Osteoblast (primary cell): ENCODE data around the gene SERPINB4. TPM values are rescaled to one million over a fixed set of nuclear protein-coding genes. Genes with fewer than 3 reads are reported as not detected.
"Not testable (repeated sequence)": the region's sequence is repeated elsewhere in the genome, so short reads cannot be mapped to it uniquely, and the experiment has no call there.

Experiments used
- DNase-seq: peaks from one replicate; pipeline ENCODE4 v3.0.0; 2011; ENCODE audit warnings: low spot score, mixed read lengths; ENCODE audit not compliant: insufficient read length; ENCODE audit errors: missing footprints
- H2AFZ ChIP-seq: 2 replicates; pipeline ENCODE4 v1.6.0; 2011; ENCODE audit warnings: mild to moderate bottlenecking, low read length
- H3K27ac ChIP-seq: 2 replicates; pipeline ENCODE4 v1.5.1; 2011; ENCODE audit warnings: mild to moderate bottlenecking, low read depth, low read length, moderate library complexity
- H3K27me3 ChIP-seq: 2 replicates; pipeline ENCODE4 v1.6.0; 2012; ENCODE audit warnings: mild to moderate bottlenecking, control low read depth, inconsistent platforms, low read length, moderate library complexity; ENCODE audit not compliant: insufficient read depth
- H3K36me3 ChIP-seq: 2 replicates; pipeline ENCODE4 v1.5.1; 2011; ENCODE audit warnings: mild to moderate bottlenecking, low read length, control low read depth, moderate library complexity; ENCODE audit not compliant: insufficient read depth
- H3K4me1 ChIP-seq: 2 replicates; pipeline ENCODE4 v1.5.1; 2011; ENCODE audit warnings: mild to moderate bottlenecking, low read length, control low read depth, moderate library complexity; ENCODE audit not compliant: insufficient read depth
- H3K4me2 ChIP-seq: 2 replicates; pipeline ENCODE4 v1.6.0; 2011; ENCODE audit warnings: mild to moderate bottlenecking, low read length; ENCODE audit not compliant: insufficient read depth
- H3K4me3 ChIP-seq: fragments of 200-600 bp; sonication (generic); 3 replicates; pipeline ENCODE4 v1.5.1; 2012; ENCODE audit warnings: mild to moderate bottlenecking, low read length, inconsistent platforms; ENCODE audit not compliant: insufficient read depth
- H3K79me2 ChIP-seq: 2 replicates; pipeline ENCODE4 v1.6.0; 2012; ENCODE audit warnings: mild to moderate bottlenecking, low read length, control low read depth, inconsistent platforms; ENCODE audit not compliant: insufficient read depth
- H3K9me3 ChIP-seq: 2 replicates; pipeline ENCODE4 v1.5.1; 2011; ENCODE audit warnings: low read depth, low read length, control low read depth
- H4K20me1 ChIP-seq: 2 replicates; pipeline ENCODE4 v1.6.0; 2012; ENCODE audit warnings: mild to moderate bottlenecking, low read length, control low read depth; ENCODE audit not compliant: insufficient read depth
- total RNA-seq: library from RNA; depleted of rRNA; stranded (reverse); fragments of >200 nt; gene quantifications from 2 replicates; pipeline ENCODE4 v1.2.3, GENCODE V29; 2012
- TF ChIP-seq, protein P1 (sequence below): IDR thresholded peaks from 2 replicates; pipeline ENCODE4 v1.5.1; 2011; ENCODE audit warnings: mild to moderate bottlenecking, low read depth, low read length, moderate library complexity; ENCODE audit errors: extremely low read depth

Gene SERPINB4
- total RNA-seq, 1 donor, result not detected

GRCh38 chr18:63677500-63678225, 33.6 kb upstream of the SERPINB4 start:
- peaks cover 3% of the 10 kb centered on the region for H3K4me1 ChIP-seq
- peaks cover 5% of the 10 kb centered on the region for H3K27me3 ChIP-seq
- H4K20me1 ChIP-seq, result no peaks in the 10 kb centered on the region
- no peak overlapping the region for H3K4me3 ChIP-seq
- H2AFZ ChIP-seq, result no peak overlapping the region
- H3K36me3 ChIP-seq, result no peaks in the 10 kb centered on the region
- no peak overlapping the region for H3K27ac ChIP-seq
- no peaks in the 10 kb centered on the region for H3K79me2 ChIP-seq
- no peaks in the 10 kb centered on the region for H3K9me3 ChIP-seq
- no peak overlapping the region for H3K4me2 ChIP-seq
- DNase-seq, result no peak
- TF ChIP-seq, protein P1, sequence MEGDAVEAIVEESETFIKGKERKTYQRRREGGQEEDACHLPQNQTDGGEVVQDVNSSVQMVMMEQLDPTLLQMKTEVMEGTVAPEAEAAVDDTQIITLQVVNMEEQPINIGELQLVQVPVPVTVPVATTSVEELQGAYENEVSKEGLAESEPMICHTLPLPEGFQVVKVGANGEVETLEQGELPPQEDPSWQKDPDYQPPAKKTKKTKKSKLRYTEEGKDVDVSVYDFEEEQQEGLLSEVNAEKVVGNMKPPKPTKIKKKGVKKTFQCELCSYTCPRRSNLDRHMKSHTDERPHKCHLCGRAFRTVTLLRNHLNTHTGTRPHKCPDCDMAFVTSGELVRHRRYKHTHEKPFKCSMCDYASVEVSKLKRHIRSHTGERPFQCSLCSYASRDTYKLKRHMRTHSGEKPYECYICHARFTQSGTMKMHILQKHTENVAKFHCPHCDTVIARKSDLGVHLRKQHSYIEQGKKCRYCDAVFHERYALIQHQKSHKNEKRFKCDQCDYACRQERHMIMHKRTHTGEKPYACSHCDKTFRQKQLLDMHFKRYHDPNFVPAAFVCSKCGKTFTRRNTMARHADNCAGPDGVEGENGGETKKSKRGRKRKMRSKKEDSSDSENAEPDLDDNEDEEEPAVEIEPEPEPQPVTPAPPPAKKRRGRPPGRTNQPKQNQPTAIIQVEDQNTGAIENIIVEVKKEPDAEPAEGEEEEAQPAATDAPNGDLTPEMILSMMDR, result no peak

DNA sequence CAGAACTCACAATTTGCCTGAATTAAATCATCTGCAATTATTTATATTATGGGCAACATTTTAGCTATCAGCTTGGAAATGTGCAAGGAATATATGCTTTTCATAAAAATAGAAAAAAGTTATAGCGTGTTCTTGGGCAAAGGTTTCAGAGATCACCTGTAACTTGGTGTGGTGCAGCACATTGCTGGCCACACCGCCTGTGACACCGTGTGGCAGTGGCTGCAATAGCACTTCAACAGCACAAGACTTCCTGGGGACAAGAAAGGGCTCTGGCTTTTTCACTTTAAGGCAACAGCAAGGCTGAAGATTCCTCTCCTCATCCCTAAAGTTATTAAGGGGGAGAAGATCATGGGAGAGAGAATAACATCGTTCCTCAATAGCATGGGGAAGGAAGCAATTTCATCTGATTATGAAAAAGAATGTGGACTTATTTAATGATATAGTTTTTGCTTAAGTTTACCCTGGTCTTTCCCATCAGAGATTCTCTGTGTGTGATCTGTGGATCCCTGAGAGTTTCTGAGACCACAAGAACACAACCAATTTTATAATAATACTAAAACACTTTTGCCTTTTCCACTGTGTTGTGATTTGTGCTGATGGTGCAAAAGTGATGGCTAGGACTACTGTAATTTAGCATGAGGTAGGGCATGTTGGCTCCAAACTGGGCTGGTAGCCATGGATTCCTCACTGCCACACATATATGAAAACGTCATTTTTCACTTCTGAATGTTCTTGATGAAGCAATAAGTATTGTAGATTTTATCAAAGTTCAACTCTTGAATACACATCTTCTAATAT, 32.7 kb upstream of the SERPINB4 start:
- H3K79me2 ChIP-seq, result no peaks in the 10 kb centered on the region
- peaks cover 3% of the 10 kb centered on the region for H3K4me1 ChIP-seq
- no peaks in the 10 kb centered on the region for H3K36me3 ChIP-seq
- no peak overlapping the region for H3K27ac ChIP-seq
- H3K4me3 ChIP-seq, result no peak overlapping the region
- peaks cover 5% of the 10 kb centered on the region for H3K27me3 ChIP-seq
- H3K4me2 ChIP-seq, result no peak overlapping the region
- no peak overlapping the region for H2AFZ ChIP-seq
- H3K9me3 ChIP-seq, result no peaks in the 10 kb centered on the region
- TF ChIP-seq, protein P1, result no peak
- H4K20me1 ChIP-seq, result no peaks in the 10 kb centered on the region
- no peak for DNase-seq

GRCh38 chr18:63664571-63664970, 20.5 kb upstream of the SERPINB4 start:
- H3K79me2 ChIP-seq, result no peaks in the 10 kb centered on the region
- no peak overlapping the region for H3K4me3 ChIP-seq
- H2AFZ ChIP-seq, result no peak overlapping the region
- TF ChIP-seq, protein P1, result no peak
- H3K4me2 ChIP-seq, result no peak overlapping the region
- DNase-seq, result no peak
- H3K27ac ChIP-seq, result no peak overlapping the region
- no peaks in the 10 kb centered on the region for H4K20me1 ChIP-seq
- no peaks in the 10 kb centered on the region for H3K36me3 ChIP-seq
- no peaks in the 10 kb centered on the region for H3K27me3 ChIP-seq
- no peaks in the 10 kb centered on the region for H3K4me1 ChIP-seq
- no peaks in the 10 kb centered on the region for H3K9me3 ChIP-seq

DNA sequence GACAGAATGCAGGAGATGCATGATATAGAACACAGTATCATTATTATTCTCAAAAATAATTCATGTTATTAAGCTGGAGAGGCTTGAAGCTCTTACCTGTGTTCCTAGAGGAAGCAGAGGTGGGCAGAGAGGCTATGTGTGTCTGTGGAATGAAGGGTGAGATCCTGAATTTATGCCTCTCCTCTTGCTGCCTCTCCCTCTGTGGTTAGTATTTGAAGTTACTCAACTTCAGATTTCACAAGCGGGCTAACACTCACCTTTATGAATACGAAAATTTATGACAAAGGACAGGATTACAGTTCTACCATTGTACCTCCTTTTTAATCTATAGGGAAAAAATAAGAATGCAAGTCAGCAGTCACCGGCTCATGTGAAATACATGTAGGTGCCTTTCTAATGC, 17.7 kb upstream of the SERPINB4 start, which contains the start of gene SERPINB3:
Gene SERPINB3, minus strand, starts transcription at position 144 of the 400 bp plus-strand sequence. CDS start 677 bp downstream, outside the sequence.
- not testable (repeated sequence) for H3K27ac ChIP-seq, H3K79me2 ChIP-seq, H2AFZ ChIP-seq, H3K4me3 ChIP-seq, H3K36me3 ChIP-seq, H3K4me1 ChIP-seq, H3K4me2 ChIP-seq, DNase-seq, H4K20me1 ChIP-seq, H3K27me3 ChIP-seq, H3K9me3 ChIP-seq

DNA sequence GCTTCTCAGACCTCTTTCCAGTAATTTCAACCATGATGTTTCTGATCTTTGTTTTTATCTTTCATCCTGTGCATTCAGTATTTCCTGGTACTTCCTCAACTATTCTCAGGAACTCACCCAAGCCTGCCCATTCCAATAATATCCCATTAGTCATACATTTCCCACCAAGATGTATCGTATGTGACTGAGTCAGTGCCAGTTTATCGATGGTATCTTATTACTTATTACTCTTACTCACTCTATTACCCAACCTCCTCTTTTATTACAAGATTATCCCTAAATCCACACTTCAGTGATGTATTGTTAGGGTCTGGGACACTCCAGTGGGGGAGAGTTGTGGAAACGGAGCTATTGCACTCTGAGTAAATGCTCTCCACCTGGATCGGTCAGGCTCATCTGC, 14.9 kb upstream of the SERPINB4 start:
- not testable (repeated sequence) for H3K27ac ChIP-seq, DNase-seq, H3K79me2 ChIP-seq, H3K36me3 ChIP-seq, H3K27me3 ChIP-seq, H3K9me3 ChIP-seq, H4K20me1 ChIP-seq, H2AFZ ChIP-seq, H3K4me1 ChIP-seq, H3K4me2 ChIP-seq, H3K4me3 ChIP-seq

DNA sequence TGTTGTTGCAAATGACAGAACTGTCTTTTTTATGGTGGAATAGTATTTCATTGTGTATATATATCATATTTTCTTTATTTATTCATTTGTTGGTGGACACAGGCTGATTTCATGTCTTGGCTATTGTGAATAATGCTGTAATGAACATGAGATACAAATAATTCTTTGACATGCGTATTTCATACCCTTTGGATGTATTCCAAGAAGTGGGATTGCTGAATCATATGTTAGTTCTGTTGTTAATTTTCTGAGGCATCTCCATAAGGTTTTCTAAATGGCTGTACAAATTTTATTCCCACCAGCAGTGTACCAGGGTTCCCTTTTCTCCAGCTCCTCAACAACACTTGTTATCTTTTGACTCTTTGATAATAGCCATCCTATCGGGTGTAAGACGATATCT, 6.2 kb upstream of the SERPINB4 start:
- not testable (repeated sequence) for H3K4me1 ChIP-seq, H3K4me3 ChIP-seq, H3K9me3 ChIP-seq, H4K20me1 ChIP-seq, DNase-seq, H3K79me2 ChIP-seq, H3K27me3 ChIP-seq, H3K36me3 ChIP-seq, H2AFZ ChIP-seq, H3K4me2 ChIP-seq, H3K27ac ChIP-seq
